CD4-positive, alpha-beta T cell treated with Interferon alpha-2 for 1 hour (primary cell): Measurements from ENCODE around the gene BABAM2.
"Not testable (repeated sequence)": the region's sequence is repeated elsewhere in the genome, so short reads cannot be mapped to it uniquely, and the experiment has no call there.

Experiments used
- DNase-seq, 2 donors: peaks; one replicate each; pipeline ENCODE4 v3.0.0-alpha.2; 2020 to 2022

Gene BABAM2

GRCh38 chr2:28370354-28370753, 479.8 kb downstream of the BABAM2 start:
- DNase-seq, result no peak

- not testable (repeated sequence) for DNase-seq
Measured at GRCh38 chr2:28371728-28372127, 481.2 kb downstream of the BABAM2 start.

GRCh38 chr2:28373854-28374253, 483.3 kb downstream of the BABAM2 start:
- DNase-seq, result no peak

GRCh38 chr2:28374331-28374730, 483.8 kb downstream of the BABAM2 start:
- no peak for DNase-seq

- DNase-seq, result no peak
Measured at GRCh38 chr2:28375236-28375635, 484.7 kb downstream of the BABAM2 start.

GRCh38 chr2:28375742-28376631, 485.5 kb downstream of the BABAM2 start:
- no peak for DNase-seq

- no peak for DNase-seq
Measured at GRCh38 chr2:28377195-28377816, 486.8 kb downstream of the BABAM2 start.

- no peak for DNase-seq
Measured at GRCh38 chr2:28377984-28378678, 487.6 kb downstream of the BABAM2 start.

GRCh38 chr2:28378679-28379584, 488.4 kb downstream of the BABAM2 start:
- DNase-seq, result no peak

- DNase-seq, result no peak
Measured at GRCh38 chr2:28380219-28380618, 489.7 kb downstream of the BABAM2 start.

GRCh38 chr2:28381225-28382180, 491.0 kb downstream of the BABAM2 start:
- no peak for DNase-seq

GRCh38 chr2:28382755-28383154, 492.2 kb downstream of the BABAM2 start:
- DNase-seq, result no peak

- DNase-seq, result no peak
Measured at GRCh38 chr2:28387082-28387960, 496.8 kb downstream of the BABAM2 start.
